Measurements from ENCODE around the gene TWF2.

GRCh38 chr3:52245322-52246263 lies 6.6 kb upstream of the TWF2 start, which contains the start of gene PPM1M:
- TF ChIP-seq GATA3 (IDR thresholded peaks at IDR 0.05; ENCODE audit: low read depth, low read length): no peak
- no peak for TF ChIP-seq GATA2 (IDR thresholded peaks at IDR 0.05; ENCODE audit: low read depth, low read length)
